Lower leg skin (tissue), 4 donors: ENCODE measurements around the gene PFKFB4. TPM values are rescaled to one million over a fixed set of nuclear protein-coding genes. Genes with fewer than 3 reads are reported as not detected.

Source experiments
- DNase-seq, 2 donors: peaks; one replicate each; pipeline ENCODE4 v3.0.0-alpha.2; 2019; ENCODE audit warnings: low spot score in 2 of 2
- H3K4me3 ChIP-seq: fragments of 200-600 bp; sonication (generic); 2 replicates; pipeline ENCODE4 v1.5.1; 2017; ENCODE audit warnings: mild to moderate bottlenecking, low read depth; ENCODE audit not compliant: poor library complexity, severe bottlenecking
- CTCF ChIP-seq, 3 donors: fragments of 450-650 bp; IDR thresholded peaks; one replicate each; pipeline ENCODE4 v1.5.1; 2016; ENCODE audit warnings: antibody characterized with exemption in 3 of 3, mild to moderate bottlenecking in 3 of 3, moderate library complexity in 2 of 3
- POLR2A ChIP-seq, 2 donors: fragments of 450-650 bp; IDR thresholded peaks; one replicate each; pipeline ENCODE4 v1.6.1; 2016 to 2017; ENCODE audit warnings: antibody characterized with exemption in 2 of 2, mild to moderate bottlenecking in 1 of 2, moderate library complexity in 1 of 2
- WGBS, 2 donors: methylation state at CpG; one replicate each; pipeline ENCODE4 v1.1.5; 2018; 5-methylcytosine and 5-hydroxymethylcytosine counted together
- intact Hi-C: fragments of 100-400 bp; cut with DNase I; formaldehyde crosslinking; loops from one replicate; pipeline ENCODE4 v1.15.0; 2023; ENCODE audit warnings: low total_unique reads
- total RNA-seq, 4 donors: library from RNA; depleted of rRNA; stranded (reverse); fragments of >200 nt; gene quantifications; one replicate each; pipeline ENCODE4 v1.1.0, GENCODE V29; 2016

PFKFB4 gene
- total RNA-seq, 4 donors from 2014 or later = 3.7 to 8.8 (median 6.4) TPM

DNA sequence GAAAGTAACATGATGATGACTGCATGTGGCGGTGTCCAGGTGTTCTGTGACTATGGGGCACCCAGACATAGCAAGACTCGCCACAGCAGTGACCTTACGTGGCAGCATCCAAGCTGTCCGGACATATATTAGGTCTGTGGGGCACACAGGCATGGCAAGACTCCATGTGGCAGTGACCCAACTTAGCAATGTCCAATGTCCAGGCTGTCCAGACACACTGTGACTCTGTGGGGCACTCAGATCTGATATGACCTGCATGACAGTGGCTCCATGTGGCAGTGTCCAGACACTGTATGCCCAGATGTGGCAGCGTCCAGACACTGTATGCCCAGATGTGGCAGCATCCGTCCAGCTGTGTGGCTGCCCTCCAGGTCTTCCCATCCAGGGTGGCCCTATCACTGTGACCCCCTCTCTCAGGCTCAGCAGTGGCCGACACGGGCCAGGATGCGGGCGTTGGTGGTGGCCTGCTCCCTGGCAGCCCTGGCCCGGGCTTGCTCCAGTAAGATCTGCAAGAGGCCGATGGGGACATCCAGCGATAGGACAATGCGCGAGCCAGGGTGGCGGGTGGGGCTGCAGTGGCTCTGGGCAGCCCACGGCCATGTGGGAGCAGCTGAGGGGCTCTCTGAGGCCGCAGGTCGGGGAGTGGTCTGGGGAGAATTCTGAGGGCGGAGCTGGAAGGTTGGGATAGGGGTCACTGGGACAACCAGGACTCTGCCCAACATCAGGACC lies 5.9 kb upstream of the PFKFB4 start:
- no peak overlapping the region for H3K4me3 ChIP-seq
- DNase-seq = no peak
- 82 to 86% methylated on average over 13 to 20 of the region's 20 CpGs for WGBS, 2 donors
- TF ChIP-seq POLR2A (IDR thresholded peaks at IDR 0.05) = no peak
- no peak for TF ChIP-seq CTCF (IDR thresholded peaks at IDR 0.05)
- intact Hi-C loops = no loop called here

DNA sequence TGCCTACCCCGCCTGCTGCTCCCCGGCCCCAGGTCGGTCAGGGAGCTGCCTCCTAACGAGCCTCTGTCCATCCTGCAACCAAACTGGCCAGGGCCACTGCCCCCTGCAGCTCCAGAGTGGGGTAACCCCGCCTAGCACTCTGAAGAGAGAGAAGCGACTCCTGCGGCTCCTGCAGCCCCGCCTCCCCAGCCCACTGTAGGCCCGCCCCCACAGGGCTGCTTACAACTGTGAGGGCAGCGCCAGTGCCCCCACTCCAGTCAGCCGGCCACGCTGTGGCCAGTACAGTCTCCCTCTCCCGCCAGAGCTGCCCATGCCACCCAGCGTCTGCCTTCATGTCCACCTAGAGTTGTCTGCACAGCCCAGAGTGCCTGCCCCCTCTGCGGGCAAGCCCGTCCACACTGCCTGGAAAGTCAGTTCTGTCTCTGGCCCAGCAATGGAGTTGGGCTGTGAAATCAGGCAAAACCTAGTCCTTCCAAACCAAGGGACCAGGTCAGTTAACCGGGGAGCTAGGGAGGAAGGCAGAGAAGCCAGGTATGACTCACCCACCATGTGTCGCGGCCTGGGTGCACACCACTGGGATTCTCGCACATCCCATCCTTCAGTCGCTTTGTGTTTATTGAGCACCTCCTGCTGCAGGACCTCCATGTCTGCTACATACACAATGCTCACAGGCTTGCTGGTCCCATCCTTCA lies 4.6 kb upstream of the PFKFB4 start:
- 45 to 54% methylated on average over 17 to 19 of the region's 21 CpGs for WGBS, 2 donors
- no peak overlapping the region for H3K4me3 ChIP-seq
- intact Hi-C loops = no loop called here
- TF ChIP-seq POLR2A (IDR thresholded peaks at IDR 0.05) (no peak), CTCF (IDR thresholded peaks at IDR 0.05) (no peak)
- no peak for DNase-seq

DNA sequence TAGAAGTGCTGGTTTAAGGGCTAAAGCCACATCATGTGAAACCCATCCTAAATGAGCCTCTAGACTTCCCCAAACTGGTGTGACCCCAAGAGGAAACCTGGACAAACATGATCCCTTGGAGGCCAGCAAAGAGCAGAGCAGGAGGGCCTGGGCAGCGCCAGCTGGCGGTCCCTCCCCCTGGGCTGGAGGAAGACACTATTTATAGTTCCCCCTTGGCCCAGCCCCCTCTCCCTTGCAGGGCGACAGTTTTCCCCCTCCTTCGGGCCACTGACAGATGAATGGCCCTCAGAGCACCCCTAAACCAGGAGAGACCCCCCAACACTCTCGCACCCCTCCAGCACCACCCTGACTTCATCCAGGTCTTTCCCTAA lies 4.0 kb upstream of the PFKFB4 start:
- DNase-seq = no peak
- no peak overlapping the region for H3K4me3 ChIP-seq
- WGBS, 2 donors = 22 to 36% methylated on average over 5 of the region's 5 CpGs
- intact Hi-C loops = no loop called here
- TF ChIP-seq CTCF (IDR thresholded peaks at IDR 0.05) (no peak), POLR2A (IDR thresholded peaks at IDR 0.05) (no peak)

- intact Hi-C loops = loop anchor here (10.0 kb wide), 2 partner anchors 114 to 284 kb away; partner anchors contain the start of genes ATRIP, CCDC51 and TMA7
- H3K4me3 ChIP-seq = no peak overlapping the region
- 50 to 55% methylated on average over 6 of the region's 6 CpGs for WGBS, 2 donors
- TF ChIP-seq CTCF (IDR thresholded peaks at IDR 0.05) = no peak
- no peak for TF ChIP-seq POLR2A (IDR thresholded peaks at IDR 0.05)
- DNase-seq = peak; percentile 66 to 90
Measured at GRCh38 chr3:48558493-48559134, 2.0 kb upstream of the PFKFB4 start.

DNA sequence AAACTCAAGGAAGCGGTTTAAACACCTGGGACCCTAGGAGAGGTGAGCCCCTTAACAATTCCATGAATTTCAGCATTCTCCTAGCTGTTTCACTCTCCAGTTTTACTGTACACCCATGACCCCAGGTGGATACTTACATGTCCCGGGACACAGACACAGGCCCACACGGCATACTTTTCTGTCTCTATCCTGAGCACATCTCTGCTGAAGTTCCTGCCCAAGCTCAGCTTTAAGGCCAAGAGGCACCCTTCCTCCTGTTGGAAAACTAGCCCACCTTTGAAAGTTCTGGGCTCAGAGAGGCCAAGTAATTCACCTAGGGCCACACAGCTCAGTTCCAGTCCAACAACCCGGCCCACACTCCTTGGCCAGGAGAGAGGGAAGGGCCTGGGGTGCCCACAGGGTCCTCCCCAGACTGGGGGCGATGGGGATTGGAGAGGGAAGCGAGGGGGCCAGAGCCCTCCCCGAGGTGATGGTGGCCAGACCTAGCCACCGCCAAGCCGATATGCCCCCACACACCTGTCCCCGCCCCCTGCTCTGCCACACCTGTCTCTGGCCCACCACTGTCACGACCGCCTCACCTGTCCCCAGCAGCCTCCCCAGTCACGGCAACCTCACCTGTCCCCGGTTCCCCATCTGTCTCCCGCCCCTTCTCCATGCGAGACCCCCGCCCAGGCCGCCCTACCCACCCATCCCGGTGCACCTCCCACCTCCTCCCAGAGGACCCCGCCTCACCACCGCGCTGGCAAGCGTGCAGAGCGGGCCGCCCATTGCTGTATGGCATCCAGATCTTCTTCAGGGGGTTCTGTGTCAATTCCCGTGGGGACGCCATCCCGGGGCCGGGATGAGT lies 431 bp downstream of the PFKFB4 start:
- 21% methylated on average over 26 to 29 of the region's 29 CpGs for WGBS, 2 donors
- TF ChIP-seq CTCF (IDR thresholded peaks at IDR 0.05) = no peak
- TF ChIP-seq POLR2A (IDR thresholded peaks at IDR 0.05) = no peak
- intact Hi-C loops = loop anchor here (10.0 kb wide), 2 partner anchors 111 to 281 kb away; partner anchors contain the start of genes ATRIP, CCDC51 and TMA7
- peak in 1 of 2 donors; percentile 41 for DNase-seq
- peak overlapping the region; percentile 34 for H3K4me3 ChIP-seq
